Measurements from ENCODE around the gene SMARCD1. TPM values are rescaled to one million over a fixed set of nuclear protein-coding genes. Genes with fewer than 3 reads are reported as not detected.

SMARCD1 gene
- total and polyA plus RNA-seq, 9 of the 15 experiments (the other 6 are each of a cell fraction or from before 2014, with no cell fraction given), result 0.86 to 91.7 (median 48.0) TPM

DNA sequence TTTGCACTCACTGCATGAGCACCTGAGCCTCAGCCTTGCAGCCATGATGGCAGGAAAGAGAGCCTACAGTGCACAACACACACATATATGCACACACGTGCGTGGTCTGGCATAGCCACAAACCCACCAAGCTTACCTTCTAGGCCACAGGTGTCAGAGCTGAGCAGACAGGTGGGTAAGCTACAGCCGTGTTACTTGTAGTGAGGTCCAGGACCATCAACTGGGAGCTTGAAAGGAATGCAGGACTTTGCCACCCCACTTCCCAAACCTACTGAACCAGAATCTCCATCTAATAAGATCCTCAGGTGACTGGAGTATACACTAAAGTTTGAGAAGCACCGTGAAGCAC is 25.0 kb upstream of the SMARCD1 start:
- Histone ChIP-seq H3K4me2 (ENCODE audit: insufficient read depth, low read length) (no peak overlapping the region), H2AFZ (ENCODE audit: low read depth, low read length) (no peak overlapping the region), H4K20me1 (replicated peaks; ENCODE audit: control insufficient read depth, insufficient read depth, low read length) (peaks cover 23% of the 10 kb centered on the region), H3K4me1 (replicated peaks in 1 of 2; ENCODE audit: control insufficient read depth in 2 of 2, insufficient read depth in 2 of 2, low read length in 2 of 2) (peaks cover 7 to 30% of the 10 kb centered on the region in 2 experiments; a peak in 4 of 5 replicates), H3K4me3 (no peak overlapping the region), H3K36me3 (ENCODE audit: control insufficient read depth, insufficient read depth, low read length) (no peaks in the 10 kb centered on the region), H3K9me3 (replicated peaks; ENCODE audit: control insufficient read depth, insufficient read depth, low read depth, low read length) (no peaks in the 10 kb centered on the region), H3K9me1 (ENCODE audit: control insufficient read depth, insufficient read depth, low read length) (no peaks in the 10 kb centered on the region), H3K27me3 (ENCODE audit: control insufficient read depth in 2 of 2, insufficient read depth in 2 of 2, low read length in 2 of 2) (peaks cover 14 to 63% of the 10 kb centered on the region in 2 experiments; a peak in 4 of 5 replicates), H3K27ac (ENCODE audit: extremely low read depth, low read depth, low read length) (no peak overlapping the region), H3K9ac (ENCODE audit: insufficient read depth in 1 of 2, low read depth in 2 of 2, low read length in 2 of 2) (no peak overlapping the region), H3K79me2 (ENCODE audit: control insufficient read depth, insufficient read depth, low read length) (no peaks in the 10 kb centered on the region)
- ChIA-PET POLR2A (interaction anchor here (0.7 to 1.1 kb wide), 2 partner anchors 18 to 21 kb away, joined by 3 to 4 read pairs; no protein-coding TSS in a partner anchor), CTCF (ENCODE audit: low intra/inter-chr PET ratio) (no interaction called here)
- no peak for TF ChIP-seq OTX1 (CRISPR knock-in tag; IDR thresholded peaks at IDR 0.05)
- TF ChIP-seq, protein P1, sequence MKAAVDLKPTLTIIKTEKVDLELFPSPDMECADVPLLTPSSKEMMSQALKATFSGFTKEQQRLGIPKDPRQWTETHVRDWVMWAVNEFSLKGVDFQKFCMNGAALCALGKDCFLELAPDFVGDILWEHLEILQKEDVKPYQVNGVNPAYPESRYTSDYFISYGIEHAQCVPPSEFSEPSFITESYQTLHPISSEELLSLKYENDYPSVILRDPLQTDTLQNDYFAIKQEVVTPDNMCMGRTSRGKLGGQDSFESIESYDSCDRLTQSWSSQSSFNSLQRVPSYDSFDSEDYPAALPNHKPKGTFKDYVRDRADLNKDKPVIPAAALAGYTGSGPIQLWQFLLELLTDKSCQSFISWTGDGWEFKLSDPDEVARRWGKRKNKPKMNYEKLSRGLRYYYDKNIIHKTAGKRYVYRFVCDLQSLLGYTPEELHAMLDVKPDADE (conservative IDR thresholded peaks at IDR 0.05; ENCODE audit: control insufficient read depth, low read depth, low read length), result no peak
- TF ChIP-seq ZNF311 (CRISPR knock-in tag; IDR thresholded peaks at IDR 0.05), result no peak
- TF ChIP-seq, protein P2, sequence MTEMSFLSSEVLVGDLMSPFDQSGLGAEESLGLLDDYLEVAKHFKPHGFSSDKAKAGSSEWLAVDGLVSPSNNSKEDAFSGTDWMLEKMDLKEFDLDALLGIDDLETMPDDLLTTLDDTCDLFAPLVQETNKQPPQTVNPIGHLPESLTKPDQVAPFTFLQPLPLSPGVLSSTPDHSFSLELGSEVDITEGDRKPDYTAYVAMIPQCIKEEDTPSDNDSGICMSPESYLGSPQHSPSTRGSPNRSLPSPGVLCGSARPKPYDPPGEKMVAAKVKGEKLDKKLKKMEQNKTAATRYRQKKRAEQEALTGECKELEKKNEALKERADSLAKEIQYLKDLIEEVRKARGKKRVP (CRISPR knock-in tag; IDR thresholded peaks at IDR 0.05), result no peak
- TF ChIP-seq, protein P3, sequence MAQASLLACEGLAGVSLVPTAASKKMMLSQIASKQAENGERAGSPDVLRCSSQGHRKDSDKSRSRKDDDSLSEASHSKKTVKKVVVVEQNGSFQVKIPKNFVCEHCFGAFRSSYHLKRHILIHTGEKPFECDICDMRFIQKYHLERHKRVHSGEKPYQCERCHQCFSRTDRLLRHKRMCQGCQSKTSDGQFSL (CRISPR knock-in tag; IDR thresholded peaks at IDR 0.05), result no peak
- TF ChIP-seq, protein P3 (tag; IDR thresholded peaks at IDR 0.05), result no peak
- TF ChIP-seq FOXM1 (IDR thresholded peaks at IDR 0.05; ENCODE audit: low read depth), result no peak
- TF ChIP-seq FOXM1 (CRISPR knock-in tag; IDR thresholded peaks at IDR 0.05; ENCODE audit: low read depth), result no peak
- TF ChIP-seq, protein P4, sequence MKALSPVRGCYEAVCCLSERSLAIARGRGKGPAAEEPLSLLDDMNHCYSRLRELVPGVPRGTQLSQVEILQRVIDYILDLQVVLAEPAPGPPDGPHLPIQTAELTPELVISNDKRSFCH (CRISPR knock-in tag; IDR thresholded peaks at IDR 0.05), result no peak
- TF ChIP-seq, protein P4 (tag; IDR thresholded peaks at IDR 0.05), result no peak
- no peak for TF ChIP-seq KDM2B (CRISPR knock-in tag; IDR thresholded peaks at IDR 0.05)
- TF ChIP-seq LCOR (CRISPR knock-in tag; IDR thresholded peaks at IDR 0.05), result no peak
- TF ChIP-seq ZFPM2 (CRISPR knock-in tag; IDR thresholded peaks at IDR 0.05), result no peak
- TF ChIP-seq SNRNP70 (optimal IDR thresholded peaks at IDR 0.05; ENCODE audit: low read depth, low read length), result no peak
- TF ChIP-seq, protein P5, sequence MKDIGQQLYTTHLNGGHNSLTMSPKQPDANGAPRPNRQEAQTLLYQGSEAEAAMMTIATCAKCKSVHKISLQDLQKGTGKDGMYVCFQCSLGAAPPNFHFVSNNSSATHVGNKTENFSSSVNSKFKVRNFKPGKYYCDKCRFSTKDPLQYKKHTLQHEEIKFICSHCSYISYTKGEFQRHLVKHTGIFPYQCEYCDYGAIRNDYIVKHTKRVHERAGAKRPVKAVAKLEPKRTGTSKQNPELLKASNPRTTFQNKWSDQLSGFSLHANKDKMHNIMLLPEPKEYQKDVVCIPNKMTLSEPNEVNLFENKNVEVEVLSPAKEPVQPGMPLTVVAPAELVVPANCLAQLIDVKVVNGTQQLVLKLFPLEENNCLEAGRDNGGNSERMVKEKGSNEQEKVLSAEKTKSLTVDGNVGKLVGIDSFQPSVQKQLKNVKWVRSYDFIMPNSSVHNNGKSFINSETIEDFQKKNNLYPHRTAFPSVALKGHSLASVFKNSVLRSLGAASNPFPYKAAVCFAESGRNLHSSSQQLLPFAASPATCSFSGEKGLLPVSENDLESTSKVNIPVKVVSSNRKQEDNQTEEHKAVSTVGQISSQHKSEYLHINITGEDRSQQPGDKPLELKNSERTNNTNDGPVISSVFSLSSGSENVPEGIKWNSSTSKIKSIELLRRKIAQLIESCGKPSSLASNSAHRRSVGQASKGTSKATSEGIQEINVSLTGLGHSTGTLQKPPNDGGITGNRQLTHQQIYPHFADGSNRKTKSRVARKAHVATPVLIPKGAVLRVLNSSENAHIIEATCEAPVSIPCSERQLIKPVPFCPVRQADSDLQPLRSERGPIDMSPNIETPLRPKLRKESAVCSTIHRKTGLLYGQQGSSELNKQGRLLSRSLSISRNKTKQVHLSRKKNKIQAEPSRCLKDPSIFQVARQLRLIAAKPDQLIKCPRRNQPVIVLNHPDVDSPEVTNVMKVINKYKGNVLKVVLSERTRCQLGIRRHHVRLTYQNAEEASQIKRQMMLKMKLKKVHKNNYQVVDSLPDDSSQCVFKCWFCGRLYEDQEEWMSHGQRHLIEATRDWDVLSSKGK (CRISPR knock-in tag; IDR thresholded peaks at IDR 0.05), result no peak
- TF ChIP-seq GTF2F1 (IDR thresholded peaks at IDR 0.05; ENCODE audit: low read depth, low read length), result no peak
- no peak for TF ChIP-seq RHOXF2B (CRISPR knock-in tag; conservative IDR thresholded peaks at IDR 0.05)
- FAIRE-seq, result no peak
- intact Hi-C loops (cut with micrococcal nuclease) (no loop called here), in situ Hi-C loops (cut with MboI) (no loop called here)
- no TSS peak for BruUV-seq (replicated peaks)
- 39% methylated on average over 3 of the region's 4 CpGs for WGBS (ENCODE audit: insufficient coverage, low coverage, missing lambda C conversion rate)
- DNase-seq (ENCODE audit: extremely low read depth in 1 of 4, low spot score in 3 of 4), result no peak
- ATAC-seq, result no peak

Data from K562 (cell line).